ENCODE data around the gene SPRR5.

SPRR5 gene, protein sequence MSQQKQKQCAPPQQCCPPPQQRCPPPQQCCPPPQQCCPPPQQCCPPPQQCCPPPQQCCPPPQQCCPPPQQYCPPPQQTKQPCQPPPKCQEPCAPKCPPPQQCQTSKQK

GRCh38 chr1:152946651-152947256 is at the start of gene SPRR5:
TSS of gene SPRR5 (plus strand) at chr1:152947206. CDS start at chr1:152948555, 1,349 bp downstream.
- no peak for DNase-seq

DNA sequence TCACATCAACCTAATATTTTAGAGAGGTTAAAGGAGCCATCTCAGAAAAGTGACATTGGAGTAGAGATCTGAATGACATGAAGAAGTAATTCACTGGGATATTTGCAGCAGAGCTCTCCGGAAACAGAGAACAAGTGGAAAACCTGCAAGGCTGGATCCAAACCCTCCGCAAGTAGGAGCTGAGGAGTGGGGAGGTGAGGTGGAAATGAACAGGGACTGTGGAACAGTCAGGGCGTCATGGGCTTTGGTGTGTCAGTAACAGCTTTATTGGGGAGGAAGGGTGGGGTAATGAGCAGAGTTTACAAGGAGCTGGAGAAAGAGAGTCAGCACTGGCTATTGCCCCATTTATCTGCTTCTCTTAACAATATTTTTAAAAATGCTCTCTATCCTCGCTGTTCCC is 48.0 kb upstream of the SPRR5 start:
- no peak for DNase-seq

DNA sequence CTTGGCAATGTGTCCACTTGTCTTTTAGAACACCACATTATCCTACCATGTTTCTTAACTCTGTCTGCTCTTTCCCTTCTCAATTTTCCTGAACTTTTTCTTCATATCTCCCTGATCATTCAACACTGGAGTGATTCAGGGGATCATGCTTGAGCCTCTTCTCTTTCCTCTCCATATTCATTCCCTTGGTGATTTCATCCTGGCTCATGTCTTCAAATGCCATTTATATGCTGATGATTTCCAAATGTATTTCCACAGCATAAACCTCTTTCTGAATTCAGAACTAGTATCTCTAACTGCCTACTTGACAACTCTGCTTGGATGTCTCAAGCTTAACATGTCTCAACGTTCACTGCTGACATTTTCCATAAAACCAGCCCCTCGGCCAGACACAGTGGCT is 47.1 kb upstream of the SPRR5 start:
- DNase-seq = no peak

- DNase-seq = no peak
Measured at GRCh38 chr1:152901631-152902030, 45.4 kb upstream of the SPRR5 start.

- DNase-seq = no peak
Measured at GRCh38 chr1:152902636-152903035, 44.4 kb upstream of the SPRR5 start.

GRCh38 chr1:152904688-152905440 is 42.1 kb upstream of the SPRR5 start:
- DNase-seq = no peak

DNA sequence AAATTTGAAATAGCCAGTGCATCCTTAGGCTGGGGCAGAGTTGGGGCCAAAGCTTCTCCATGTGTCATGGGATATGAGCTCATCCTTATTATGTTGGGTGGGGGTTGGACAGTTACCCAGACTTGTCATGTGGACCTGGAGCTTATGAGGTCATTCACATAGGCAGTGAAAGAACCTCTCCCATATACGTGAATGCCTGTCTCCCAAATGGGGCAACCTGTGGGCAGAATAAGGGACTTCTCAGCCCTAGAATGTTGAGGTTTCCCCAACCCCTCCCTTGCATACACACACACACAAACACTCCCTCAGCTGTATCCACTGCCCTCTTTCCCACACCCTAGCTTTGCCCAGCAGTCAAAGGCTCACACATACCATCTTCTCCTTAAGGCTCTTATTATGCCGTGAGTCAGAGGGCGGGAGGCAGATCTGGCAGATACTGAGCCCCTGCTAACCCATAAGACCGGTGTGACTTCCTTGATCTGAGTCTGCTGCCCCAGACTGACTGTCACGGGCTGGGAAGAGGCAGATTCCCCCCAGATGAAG is 40.9 kb upstream of the SPRR5 start:
- no peak for DNase-seq

DNA sequence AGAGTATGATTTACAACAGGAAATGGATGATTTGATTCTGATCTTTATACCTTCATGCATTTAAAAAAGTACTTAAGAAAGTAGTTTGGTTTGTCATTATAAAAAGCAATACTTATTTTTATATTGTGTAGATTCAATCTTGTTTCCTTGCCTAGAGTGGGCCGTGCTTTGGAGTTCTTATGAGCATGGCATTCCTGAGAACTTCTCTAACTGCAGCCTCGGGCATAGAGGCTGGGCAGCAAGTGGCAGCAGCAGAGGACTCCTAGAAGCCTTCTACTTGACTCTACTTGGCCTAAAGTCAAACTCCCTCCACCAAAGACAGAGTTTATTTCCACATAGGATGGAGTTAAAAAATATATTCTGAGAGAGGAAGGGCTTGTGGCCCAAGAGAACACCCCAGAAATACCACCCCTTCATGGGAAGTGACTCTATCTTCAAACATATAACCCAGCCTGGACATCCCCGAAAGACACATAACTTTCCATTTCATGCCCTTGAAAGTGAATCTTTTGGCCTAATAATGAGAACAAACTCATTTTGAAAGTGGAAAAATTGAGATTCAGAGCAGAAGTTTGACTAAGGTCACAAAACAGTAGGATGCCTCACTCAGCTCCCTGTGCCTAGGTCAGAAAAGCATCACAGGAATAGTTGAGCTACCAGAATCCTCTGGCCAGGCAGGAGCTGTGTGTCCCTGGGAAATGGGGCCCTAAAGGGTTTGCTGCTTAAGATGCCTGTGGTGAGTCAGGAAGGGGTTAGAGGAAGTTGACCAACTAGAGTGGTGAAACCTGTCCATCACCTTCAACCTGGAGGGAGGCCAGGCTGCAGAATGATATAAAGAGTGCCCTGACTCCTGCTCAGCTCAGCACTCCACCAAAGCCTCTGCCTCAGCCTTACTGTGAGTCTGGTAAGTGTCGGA is 39.1 kb upstream of the SPRR5 start, which contains the start of gene IVL:
IVL (plus strand) TSS at position 861 of the 916 bp plus-strand sequence. CDS start 1,252 bp downstream, outside the sequence.
- no peak for DNase-seq

- DNase-seq = no peak
Measured at GRCh38 chr1:152909206-152909605, 37.8 kb upstream of the SPRR5 start.

GRCh38 chr1:152912471-152912870 is 34.5 kb upstream of the SPRR5 start:
- no peak for DNase-seq

DNA sequence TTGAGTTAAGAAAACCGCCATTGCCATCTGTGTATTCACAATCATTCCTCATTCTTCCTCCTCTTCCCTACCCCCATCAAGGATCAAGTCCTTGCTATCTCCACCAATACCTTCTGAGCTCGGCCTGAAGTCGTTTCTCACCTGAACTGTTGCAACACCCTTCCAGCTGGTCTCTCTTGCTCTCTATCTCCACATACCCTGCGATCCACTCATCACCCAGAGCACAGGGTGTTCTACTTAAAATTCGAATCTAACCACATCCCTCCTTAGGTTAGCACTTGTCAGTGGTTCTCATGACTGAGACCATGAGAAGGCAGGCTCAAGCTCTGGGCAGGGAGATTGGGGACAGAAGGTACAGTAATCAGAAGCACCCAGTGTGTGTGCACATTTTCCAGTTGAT is 34.1 kb upstream of the SPRR5 start:
- no peak for DNase-seq

DNA sequence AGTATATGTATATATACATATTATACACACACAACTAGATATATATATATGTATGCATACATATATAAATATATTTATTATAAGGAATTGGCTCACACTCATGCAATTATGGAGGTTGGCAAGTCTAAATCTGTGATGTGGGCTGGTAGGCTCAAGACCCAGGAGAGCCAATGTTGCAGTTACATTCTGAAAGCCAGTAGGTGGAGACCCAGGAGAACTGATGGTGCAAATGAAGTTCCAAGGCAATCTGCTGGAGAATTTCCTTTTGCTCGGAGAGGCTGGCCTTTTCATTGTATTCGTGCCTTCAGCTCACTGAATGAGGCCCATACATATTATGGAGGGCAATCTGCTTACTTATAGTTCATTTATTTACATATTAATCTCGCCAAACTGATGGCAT is 29.2 kb upstream of the SPRR5 start:
- no peak for DNase-seq

DNA sequence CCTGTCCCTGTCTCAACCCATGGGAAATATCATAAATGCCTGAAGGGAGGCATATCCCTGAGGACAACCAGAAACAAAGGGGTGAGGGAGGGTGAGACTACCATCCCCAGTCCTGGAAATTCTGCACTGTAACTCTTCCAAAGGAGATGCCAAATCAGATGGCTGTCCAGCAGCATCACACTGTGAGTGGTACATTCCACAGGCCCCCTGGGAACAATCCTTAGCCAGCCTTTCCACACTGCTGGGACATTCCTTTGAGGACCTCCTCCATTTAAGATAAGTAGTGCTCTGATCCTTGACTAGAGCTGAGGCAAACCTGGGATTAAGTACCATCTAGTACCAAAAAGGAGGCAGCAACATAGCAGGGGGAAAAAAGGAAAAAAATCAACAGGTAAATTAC is 27.9 kb upstream of the SPRR5 start:
- DNase-seq = no peak

GRCh38 chr1:152924191-152924590 is 22.8 kb upstream of the SPRR5 start:
- no peak for DNase-seq

- no peak for DNase-seq
Measured at GRCh38 chr1:152926091-152926490, 20.9 kb upstream of the SPRR5 start.

DNA sequence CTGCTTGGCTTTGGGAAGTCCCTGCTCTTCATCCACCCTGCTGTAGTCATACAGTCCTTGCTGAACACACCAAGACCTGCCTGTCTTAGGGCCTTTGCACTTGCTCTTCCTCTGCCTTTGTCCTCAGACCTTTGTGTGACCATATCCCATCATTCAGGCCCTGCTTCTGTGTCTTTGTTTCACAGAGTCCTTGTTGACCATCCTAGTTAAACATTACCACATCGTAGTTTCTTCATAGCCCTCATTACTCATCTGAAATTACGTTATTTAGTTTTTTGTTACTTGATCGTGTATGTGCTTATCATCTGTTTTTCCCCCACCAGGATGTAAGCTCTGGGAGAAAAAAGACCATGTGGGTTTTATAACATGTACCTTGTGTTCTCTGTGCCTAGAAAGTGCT is 18.3 kb upstream of the SPRR5 start:
- no peak for DNase-seq

DNA sequence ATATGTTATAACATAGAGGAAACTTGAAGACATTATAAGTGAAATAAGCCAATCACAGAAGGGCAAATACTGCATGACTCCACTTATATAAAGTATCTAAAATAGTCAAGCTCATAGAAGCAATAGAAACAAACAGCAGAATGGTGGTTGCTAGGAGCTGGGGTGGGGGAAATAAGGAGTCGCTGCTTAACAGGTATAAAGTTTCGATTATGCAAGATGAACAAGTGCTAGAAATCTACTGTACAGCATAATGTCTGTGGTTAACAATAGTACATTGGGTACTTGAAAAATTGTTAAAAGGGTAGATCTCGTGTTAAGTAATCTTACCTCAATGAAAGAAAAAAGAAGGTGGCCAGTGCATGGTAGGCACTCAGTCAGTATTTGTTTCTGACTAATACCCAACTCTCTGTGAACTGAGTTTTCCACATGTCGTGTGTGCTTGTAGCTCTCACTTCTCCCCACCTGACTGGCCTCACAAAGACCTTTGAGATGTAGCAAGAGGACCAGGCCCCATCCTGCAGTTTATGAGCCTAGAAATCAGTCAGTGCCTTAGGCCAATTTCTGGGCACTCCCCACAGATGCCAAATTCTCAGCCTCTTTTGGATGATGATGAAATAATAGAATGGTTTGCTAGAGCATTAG is 14.7 kb upstream of the SPRR5 start:
- DNase-seq = no peak

DNA sequence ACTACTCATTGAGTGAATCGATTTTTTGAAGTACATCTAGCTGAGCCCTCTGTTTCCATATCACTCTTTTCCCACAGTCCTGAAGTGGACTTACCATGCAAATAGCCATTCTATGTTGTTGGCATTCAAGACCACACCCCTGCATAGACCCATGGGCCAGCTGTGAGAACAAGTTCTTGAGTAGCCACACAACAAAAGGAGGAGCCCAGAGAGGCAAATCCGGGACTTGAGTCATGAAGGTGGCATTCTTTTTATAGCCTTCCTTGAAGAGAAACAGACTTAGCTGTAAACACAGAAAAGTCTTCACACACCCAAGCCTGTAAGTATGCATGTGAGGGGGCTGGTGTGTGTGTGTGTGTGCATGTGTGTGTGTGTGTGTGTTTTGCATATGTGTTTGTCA is 13.8 kb upstream of the SPRR5 start:
- no peak for DNase-seq

DNA sequence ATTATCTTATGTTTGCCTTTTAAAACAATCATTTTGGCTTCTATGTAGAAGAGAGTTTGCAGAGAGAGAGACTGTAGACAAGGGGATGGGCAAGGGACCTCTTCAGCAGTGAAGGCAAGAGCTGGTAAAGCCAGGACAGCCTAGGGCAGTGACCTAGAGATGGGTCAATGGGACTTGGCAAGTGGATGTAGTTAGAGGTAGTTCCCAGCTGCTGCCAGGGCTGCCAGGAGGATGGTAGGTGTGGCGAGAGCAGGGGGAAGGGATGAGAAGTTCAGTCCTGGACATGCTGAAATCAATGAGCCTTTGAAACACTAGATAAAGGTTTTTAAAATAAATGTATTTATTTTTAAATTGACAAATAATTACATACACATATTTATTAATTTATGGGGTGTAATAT is 6.4 kb upstream of the SPRR5 start:
- no peak for DNase-seq

GRCh38 chr1:152941037-152941711 is 5.8 kb upstream of the SPRR5 start:
- DNase-seq = no peak

- DNase-seq = no peak
Measured at GRCh38 chr1:152942161-152942560, 4.8 kb upstream of the SPRR5 start.

DNA sequence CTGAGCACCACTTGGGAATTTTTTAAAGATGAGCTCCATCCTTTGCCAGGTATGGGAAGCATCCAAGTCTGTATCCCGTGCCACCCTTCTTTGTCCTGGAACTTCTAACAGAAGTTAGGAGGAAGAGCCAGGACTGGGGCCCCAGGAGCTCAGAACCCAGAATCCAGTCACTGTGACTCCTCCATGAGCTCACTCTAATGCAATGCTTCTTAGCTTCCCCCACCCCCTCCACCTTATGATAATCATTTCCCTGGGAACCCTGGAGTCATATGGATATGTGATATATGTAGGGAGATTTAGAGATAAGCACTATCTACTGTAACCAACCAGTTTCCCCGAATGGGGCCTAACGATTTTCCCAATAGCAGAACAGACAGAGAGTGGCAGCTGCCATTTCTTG is 758 bp upstream of the SPRR5 start:
- DNase-seq = no peak

All from activated naive CD4-positive, alpha-beta T cell (primary cell).